Liver (tissue), 9 donors: ENCODE data around the gene KCNT1. TPM values are rescaled to one million over a fixed set of nuclear protein-coding genes. Genes with fewer than 3 reads are reported as not detected.

ENCODE experiments used
- DNase-seq: peaks from one replicate; pipeline ENCODE4 v3.0.0-alpha.2; 2017; ENCODE audit warnings: low spot score
- H3K27ac ChIP-seq, 2 donors: one replicate each; pipeline ENCODE4 v1.7.0; 2013; ENCODE audit warnings: inconsistent platforms in 2 of 2, low read length in 2 of 2, control low read depth in 1 of 2, low read depth in 1 of 2, mild to moderate bottlenecking in 1 of 2
- H3K27me3 ChIP-seq, 4 donors: one replicate each; pipeline versions ENCODE4 v1.6.1 to v1.7.0; 2013; ENCODE audit warnings: low read length in 3 of 4, inconsistent platforms in 1 of 4, mild to moderate bottlenecking in 1 of 4, moderate library complexity in 1 of 4; ENCODE audit not compliant: control insufficient read depth in 4 of 4, insufficient read depth in 4 of 4
- H3K36me3 ChIP-seq, 4 donors: one replicate each; pipeline versions ENCODE4 v1.6.1 to v1.7.0; 2013; ENCODE audit warnings: low read length in 3 of 4, mild to moderate bottlenecking in 3 of 4, low read depth in 1 of 4, moderate library complexity in 1 of 4; ENCODE audit not compliant: control insufficient read depth in 4 of 4, insufficient read depth in 3 of 4
- H3K4me1 ChIP-seq, 4 donors: one replicate each; pipeline versions ENCODE4 v1.6.1 to v1.7.0; 2013; ENCODE audit warnings: low read length in 3 of 4, mild to moderate bottlenecking in 3 of 4, moderate library complexity in 1 of 4; ENCODE audit not compliant: control insufficient read depth in 4 of 4, insufficient read depth in 4 of 4
- H3K4me3 ChIP-seq, 3 donors: one replicate each; pipeline versions ENCODE4 v1.6.1 to v1.7.0; 2013; ENCODE audit warnings: low read length in 3 of 3, control low read depth in 1 of 3, low read depth in 1 of 3, mild to moderate bottlenecking in 1 of 3
- H3K9ac ChIP-seq, 2 donors: one replicate each; pipeline ENCODE4 v1.7.0; 2013; ENCODE audit warnings: low read length in 2 of 2, mild to moderate bottlenecking in 2 of 2, moderate library complexity in 2 of 2, control low read depth in 1 of 2, low read depth in 1 of 2
- H3K9me3 ChIP-seq, 4 donors: one replicate each; pipeline versions ENCODE4 v1.6.1 to v1.7.0; 2013; ENCODE audit warnings: low read length in 3 of 4; ENCODE audit not compliant: control insufficient read depth in 4 of 4
- ATF3 ChIP-seq: IDR thresholded peaks from 2 replicates; pipeline ENCODE4 v1.6.1; 2016; ENCODE audit warnings: antibody characterized with exemption
- CTCF ChIP-seq: fragments of 150-350 bp; IDR thresholded peaks from 2 replicates; pipeline ENCODE4 v1.5.1; 2017; ENCODE audit warnings: improper control_type of control experiment, low read depth, low read length; ENCODE audit not compliant: missing input control
- EGR1 ChIP-seq, 2 donors: IDR thresholded peaks; 2 replicates each; pipeline ENCODE4 v1.6.1; 2016 to 2018; ENCODE audit warnings: antibody characterized with exemption in 2 of 2, low read depth in 2 of 2
- FOXA1 ChIP-seq: IDR thresholded peaks from 2 replicates; pipeline ENCODE4 v1.6.1; 2016; ENCODE audit warnings: antibody characterized with exemption
- FOXA2 ChIP-seq: IDR thresholded peaks from 2 replicates; pipeline ENCODE4 v1.6.1; 2016; ENCODE audit warnings: antibody characterized with exemption
- GABPA ChIP-seq, 2 donors: IDR thresholded peaks in 1 of 2; conservative IDR thresholded peaks in 1 of 2; 2 replicates each; pipeline ENCODE4 v1.6.1; 2016; ENCODE audit warnings: antibody characterized with exemption in 2 of 2, mild to moderate bottlenecking in 1 of 2, moderate library complexity in 1 of 2
- HNF4A ChIP-seq, 2 donors: conservative IDR thresholded peaks; 2 replicates each; pipeline ENCODE4 v1.6.1; 2016; ENCODE audit warnings: antibody characterized with exemption in 2 of 2, mild to moderate bottlenecking in 2 of 2
- HNF4G ChIP-seq: IDR thresholded peaks from 2 replicates; pipeline ENCODE4 v1.6.1; 2016; ENCODE audit warnings: antibody characterized with exemption
- JUND ChIP-seq, 2 donors: IDR thresholded peaks; 2 replicates each; pipeline ENCODE4 v1.6.1; 2016; ENCODE audit warnings: antibody characterized with exemption in 2 of 2
- MAX ChIP-seq: IDR thresholded peaks from 2 replicates; pipeline ENCODE4 v1.6.1; 2016; ENCODE audit warnings: antibody characterized with exemption
- NR2F2 ChIP-seq: IDR thresholded peaks from 2 replicates; pipeline ENCODE4 v1.6.1; 2016; ENCODE audit warnings: antibody characterized with exemption
- RAD21 ChIP-seq, 2 donors: IDR thresholded peaks; 2 replicates each; pipeline ENCODE4 v1.6.1; 2016; ENCODE audit warnings: antibody characterized with exemption in 2 of 2, mild to moderate bottlenecking in 2 of 2
- REST ChIP-seq: IDR thresholded peaks from 2 replicates; pipeline ENCODE4 v1.6.1; 2016; ENCODE audit warnings: antibody characterized with exemption, mild to moderate bottlenecking
- TAF1 ChIP-seq: conservative IDR thresholded peaks from 2 replicates; pipeline ENCODE4 v1.6.1; 2016; ENCODE audit warnings: antibody characterized with exemption, mild to moderate bottlenecking
- YY1 ChIP-seq: IDR thresholded peaks from 2 replicates; pipeline ENCODE4 v1.6.1; 2016; ENCODE audit warnings: antibody characterized with exemption, mild to moderate bottlenecking
- ZBTB33 ChIP-seq: IDR thresholded peaks from 2 replicates; pipeline ENCODE4 v1.6.1; 2016; ENCODE audit warnings: antibody characterized with exemption
- WGBS: extraction: QIAGEN DNeasy Blood & Tissue Kit; methylation state at CpG from one replicate; pipeline ENCODE4 v1.1.7; 2013; 5-methylcytosine and 5-hydroxymethylcytosine counted together
- polyA plus RNA-seq, 2 donors: library from polyadenylated mRNA; stranded (reverse) in 1 of 2; unstranded in 1 of 2; fragments of 200-250 nt in 1 of 2; fragments of >200 nt in 1 of 2; fragmentation: Nextera tagmentation in 1 of 2; extraction: Ambion mirVana in 1 of 2; gene quantifications; one replicate each; pipeline versions ENCODE4 v1.2.1 to v1.2.3, GENCODE V29; 2013 to 2015
- total RNA-seq, 2 donors: library from RNA; depleted of rRNA; stranded (reverse); fragments of >200 nt; gene quantifications; one replicate each; pipeline ENCODE4 v1.2.3, GENCODE V29; 2014
- donor health status: healthy.
- donor health status: healthy.
- donor health status: healthy.
- donor health status: healthy.
- donor health status: healthy.

KCNT1 gene
- total and polyA plus RNA-seq, 4 donors = 0.08 TPM; not detected in 2

GRCh38 chr9:135828656-135829055, 126.7 kb downstream of the KCNT1 start (continued):
- TF ChIP-seq ZBTB33 = no peak
- TF ChIP-seq TAF1 = no peak
- no peak for TF ChIP-seq EGR1 (IDR thresholded peaks at IDR 0.05; ENCODE audit: low read depth in 2 of 2)
- no peak for TF ChIP-seq HNF4G
- no peak for TF ChIP-seq YY1
- TF ChIP-seq HNF4A (conservative IDR thresholded peaks at IDR 0.05) = no peak
- no peak for TF ChIP-seq RAD21 (IDR thresholded peaks at IDR 0.05)

GRCh38 chr9:135830496-135830895, 128.5 kb downstream of the KCNT1 start:
- WGBS = 97% methylated on average over 1 of the region's 1 CpG
- H3K27me3 ChIP-seq = no peaks in the 10 kb centered on the region
- TF ChIP-seq RAD21 (IDR thresholded peaks at IDR 0.05) (no peak), NR2F2 (no peak), HNF4A (conservative IDR thresholded peaks at IDR 0.05) (no peak), FOXA1 (no peak), CTCF (no peak), REST (no peak), FOXA2 (no peak), ATF3 (no peak), TAF1 (no peak), ZBTB33 (no peak), GABPA (IDR thresholded peaks at IDR 0.05 in 1 of 2, conservative IDR thresholded peaks at IDR 0.05 in 1 of 2) (no peak), JUND (IDR thresholded peaks at IDR 0.05) (no peak), MAX (no peak), EGR1 (IDR thresholded peaks at IDR 0.05; ENCODE audit: low read depth in 2 of 2) (no peak)
- H3K4me3 ChIP-seq = no peak overlapping the region
- H3K4me1 ChIP-seq = no peaks in the 10 kb centered on the region
- H3K9ac ChIP-seq = no peak overlapping the region
- H3K27ac ChIP-seq = no peak overlapping the region
- DNase-seq = no peak
- H3K36me3 ChIP-seq = peaks cover 0 to 3% (median 1%) of the 10 kb centered on the region in 4 donors
- peaks cover 0 to 3% (median 0%) of the 10 kb centered on the region in 4 donors for H3K9me3 ChIP-seq
